Measurements from ENCODE around the gene DOCK11. TPM values are rescaled to one million over a fixed set of nuclear protein-coding genes. Genes with fewer than 3 reads are reported as not detected.
"Not testable (repeated sequence)": the region's sequence is repeated elsewhere in the genome, so short reads cannot be mapped to it uniquely, and the experiment has no call there.

The DOCK11 gene
- total RNA-seq, 4 donors from 2014 or later = 62.1 to 156 (median 76.3) TPM

GRCh38 chrX:118730500-118731247, 235.1 kb downstream of the DOCK11 start:
- no peak for TF ChIP-seq CTCF (IDR thresholded peaks at IDR 0.05)
- ATAC-seq (ENCODE audit: low FRiP score) (peak; percentile 34), DNase-seq (ENCODE audit: low spot score) (no peak)

- DNase-seq (ENCODE audit: low spot score); ATAC-seq (ENCODE audit: low FRiP score): not testable (repeated sequence)
Measured at GRCh38 chrX:118732551-118732950, 236.9 kb downstream of the DOCK11 start.

- TF ChIP-seq CTCF (IDR thresholded peaks at IDR 0.05) = no peak
- ATAC-seq (ENCODE audit: low FRiP score) (no peak), DNase-seq (ENCODE audit: low spot score) (no peak)
Measured at GRCh38 chrX:118734909-118735308, 239.3 kb downstream of the DOCK11 start.

Small RNA genes within 50 kb of the gene (small RNA-seq; reads per million reads assigned to genes)
- not detected for gene RF00019

Other genes with a start within 250 kb of the DOCK11 start
- gene WDR44, start 149.7 kb upstream of the DOCK11 start, total RNA-seq = 10 to 100 TPM; 16.3 to 21.2 (median 19.7) TPM
- 10 to 100 TPM; 44.9 to 77.8 (median 71.0) TPM for gene IL13RA1, start 231.8 kb downstream of the DOCK11 start, total RNA-seq